K562 (cell line): Measurements from ENCODE around the gene GPR162.

ENCODE experiments used
- SP1 ChIP-seq: sonication (generic); formaldehyde crosslinking; IDR thresholded peaks from 2 replicates; pipeline ENCODE4 v1.8.1; 2022; ENCODE audit warnings: mild to moderate bottlenecking, missing genetic modification reagents
- ZNF311 ChIP-seq: fragments of 250-450 bp; sonication (Bioruptor Pico); IDR thresholded peaks from 2 replicates; pipeline ENCODE4 v1.4.0; 2020; ENCODE audit warnings: mild to moderate bottlenecking, moderate library complexity
- TF ChIP-seq, protein P1 (sequence below): fragments of 450-650 bp; IDR thresholded peaks from 2 replicates; pipeline ENCODE4 v1.6.1; 2016
- TF ChIP-seq, protein P2 (sequence below), 3 experiments: IDR thresholded peaks in 2 of 3; conservative IDR thresholded peaks in 1 of 3; 2 replicates each; pipeline ENCODE4 v1.5.1; 2011 to 2012; ENCODE audit warnings: low read length in 3 of 3, mild to moderate bottlenecking in 3 of 3, control low read depth in 2 of 3, improper control_type of control experiment in 1 of 3, inconsistent platforms in 1 of 3, low read depth in 1 of 3, mixed read lengths in 1 of 3, moderate library complexity in 1 of 3; ENCODE audit not compliant: insufficient read depth in 2 of 3
- TF ChIP-seq, protein P3 (sequence below): fragments of 450-650 bp; IDR thresholded peaks from 2 replicates; pipeline ENCODE4 v1.6.1; 2017; ENCODE audit warnings: antibody characterized with exemption, mild to moderate bottlenecking

DNA sequence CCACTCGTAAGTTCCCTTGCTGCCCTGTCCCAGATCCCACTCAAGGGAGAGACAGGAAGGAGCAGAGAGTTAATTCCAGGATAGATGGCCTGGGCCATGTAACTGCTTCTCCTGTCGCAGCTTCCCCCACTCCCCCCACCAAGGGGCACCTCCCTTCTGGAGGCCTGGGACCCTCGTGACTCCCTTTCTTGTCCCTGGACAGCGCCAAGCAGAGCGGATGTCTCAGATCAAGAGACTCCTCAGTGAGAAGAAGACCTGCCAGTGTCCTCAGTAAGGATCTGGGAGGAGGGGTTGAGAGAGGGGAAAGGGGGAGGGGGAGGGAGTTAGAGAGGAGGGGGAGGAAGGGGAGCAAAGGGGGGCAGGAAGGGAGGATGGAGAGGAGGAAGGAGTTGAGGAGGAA, 3.0 kb upstream of the GPR162 start:
- TF ChIP-seq SP1 (CRISPR knock-in tag) (no peak), ZNF311 (CRISPR knock-in tag) (no peak)
- TF ChIP-seq, protein P1, sequence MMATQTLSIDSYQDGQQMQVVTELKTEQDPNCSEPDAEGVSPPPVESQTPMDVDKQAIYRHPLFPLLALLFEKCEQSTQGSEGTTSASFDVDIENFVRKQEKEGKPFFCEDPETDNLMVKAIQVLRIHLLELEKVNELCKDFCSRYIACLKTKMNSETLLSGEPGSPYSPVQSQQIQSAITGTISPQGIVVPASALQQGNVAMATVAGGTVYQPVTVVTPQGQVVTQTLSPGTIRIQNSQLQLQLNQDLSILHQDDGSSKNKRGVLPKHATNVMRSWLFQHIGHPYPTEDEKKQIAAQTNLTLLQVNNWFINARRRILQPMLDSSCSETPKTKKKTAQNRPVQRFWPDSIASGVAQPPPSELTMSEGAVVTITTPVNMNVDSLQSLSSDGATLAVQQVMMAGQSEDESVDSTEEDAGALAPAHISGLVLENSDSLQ, result no peak
- TF ChIP-seq, protein P2, sequence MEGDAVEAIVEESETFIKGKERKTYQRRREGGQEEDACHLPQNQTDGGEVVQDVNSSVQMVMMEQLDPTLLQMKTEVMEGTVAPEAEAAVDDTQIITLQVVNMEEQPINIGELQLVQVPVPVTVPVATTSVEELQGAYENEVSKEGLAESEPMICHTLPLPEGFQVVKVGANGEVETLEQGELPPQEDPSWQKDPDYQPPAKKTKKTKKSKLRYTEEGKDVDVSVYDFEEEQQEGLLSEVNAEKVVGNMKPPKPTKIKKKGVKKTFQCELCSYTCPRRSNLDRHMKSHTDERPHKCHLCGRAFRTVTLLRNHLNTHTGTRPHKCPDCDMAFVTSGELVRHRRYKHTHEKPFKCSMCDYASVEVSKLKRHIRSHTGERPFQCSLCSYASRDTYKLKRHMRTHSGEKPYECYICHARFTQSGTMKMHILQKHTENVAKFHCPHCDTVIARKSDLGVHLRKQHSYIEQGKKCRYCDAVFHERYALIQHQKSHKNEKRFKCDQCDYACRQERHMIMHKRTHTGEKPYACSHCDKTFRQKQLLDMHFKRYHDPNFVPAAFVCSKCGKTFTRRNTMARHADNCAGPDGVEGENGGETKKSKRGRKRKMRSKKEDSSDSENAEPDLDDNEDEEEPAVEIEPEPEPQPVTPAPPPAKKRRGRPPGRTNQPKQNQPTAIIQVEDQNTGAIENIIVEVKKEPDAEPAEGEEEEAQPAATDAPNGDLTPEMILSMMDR (IDR thresholded peaks at IDR 0.05 in 2 of 3, conservative IDR thresholded peaks at IDR 0.05 in 1 of 3; ENCODE audit: insufficient read depth in 2 of 3, low read depth in 1 of 3, low read length in 3 of 3), result no peak
- TF ChIP-seq, protein P3, sequence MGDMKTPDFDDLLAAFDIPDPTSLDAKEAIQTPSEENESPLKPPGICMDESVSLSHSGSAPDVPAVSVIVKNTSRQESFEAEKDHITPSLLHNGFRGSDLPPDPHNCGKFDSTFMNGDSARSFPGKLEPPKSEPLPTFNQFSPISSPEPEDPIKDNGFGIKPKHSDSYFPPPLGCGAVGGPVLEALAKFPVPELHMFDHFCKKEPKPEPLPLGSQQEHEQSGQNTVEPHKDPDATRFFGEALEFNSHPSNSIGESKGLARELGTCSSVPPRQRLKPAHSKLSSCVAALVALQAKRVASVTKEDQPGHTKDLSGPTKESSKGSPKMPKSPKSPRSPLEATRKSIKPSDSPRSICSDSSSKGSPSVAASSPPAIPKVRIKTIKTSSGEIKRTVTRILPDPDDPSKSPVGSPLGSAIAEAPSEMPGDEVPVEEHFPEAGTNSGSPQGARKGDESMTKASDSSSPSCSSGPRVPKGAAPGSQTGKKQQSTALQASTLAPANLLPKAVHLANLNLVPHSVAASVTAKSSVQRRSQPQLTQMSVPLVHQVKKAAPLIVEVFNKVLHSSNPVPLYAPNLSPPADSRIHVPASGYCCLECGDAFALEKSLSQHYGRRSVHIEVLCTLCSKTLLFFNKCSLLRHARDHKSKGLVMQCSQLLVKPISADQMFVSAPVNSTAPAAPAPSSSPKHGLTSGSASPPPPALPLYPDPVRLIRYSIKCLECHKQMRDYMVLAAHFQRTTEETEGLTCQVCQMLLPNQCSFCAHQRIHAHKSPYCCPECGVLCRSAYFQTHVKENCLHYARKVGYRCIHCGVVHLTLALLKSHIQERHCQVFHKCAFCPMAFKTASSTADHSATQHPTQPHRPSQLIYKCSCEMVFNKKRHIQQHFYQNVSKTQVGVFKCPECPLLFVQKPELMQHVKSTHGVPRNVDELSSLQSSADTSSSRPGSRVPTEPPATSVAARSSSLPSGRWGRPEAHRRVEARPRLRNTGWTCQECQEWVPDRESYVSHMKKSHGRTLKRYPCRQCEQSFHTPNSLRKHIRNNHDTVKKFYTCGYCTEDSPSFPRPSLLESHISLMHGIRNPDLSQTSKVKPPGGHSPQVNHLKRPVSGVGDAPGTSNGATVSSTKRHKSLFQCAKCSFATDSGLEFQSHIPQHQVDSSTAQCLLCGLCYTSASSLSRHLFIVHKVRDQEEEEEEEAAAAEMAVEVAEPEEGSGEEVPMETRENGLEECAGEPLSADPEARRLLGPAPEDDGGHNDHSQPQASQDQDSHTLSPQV, result no peak
